ENCODE results near the gene OSBPL7. TPM values are rescaled to one million over a fixed set of nuclear protein-coding genes. Genes with fewer than 3 reads are reported as not detected.

OSBPL7 gene
- total and polyA plus RNA-seq, 2 of the 8 experiments (the other 6 are each of a cell fraction or from before 2014, with no cell fraction given) = 7.2 to 8.9 TPM

GRCh38 chr17:47840001-47840741 is 18.6 kb upstream of the OSBPL7 start (continued):
- TF ChIP-seq CTBP2 (IDR thresholded peaks at IDR 0.05; ENCODE audit: borderline replicate concordance, insufficient read depth, insufficient read length, low read length) (no peak), EP300 (IDR thresholded peaks at IDR 0.05; ENCODE audit: borderline replicate concordance in 1 of 2, low read depth in 2 of 2, low read length in 2 of 2) (no peak), NRF1 (IDR thresholded peaks at IDR 0.05; ENCODE audit: low read depth, low read length) (no peak), E2F6 (IDR thresholded peaks at IDR 0.05) (no peak), CHD2 (IDR thresholded peaks at IDR 0.05; ENCODE audit: low read length) (no peak), YY1 (IDR thresholded peaks at IDR 0.05; ENCODE audit: low read depth, low read length) (no peak)
